Daoy (cell line): ENCODE data around the gene C10orf62. TPM values are rescaled to one million over a fixed set of nuclear protein-coding genes. Genes with fewer than 3 reads are reported as not detected.
"Not testable (repeated sequence)": the region's sequence is repeated elsewhere in the genome, so short reads cannot be mapped to it uniquely, and the experiment has no call there.

Experiments
- DNase-seq: peaks from one replicate; pipeline ENCODE4 v3.0.0-alpha.2; 2015; ENCODE audit warnings: low read depth
- total RNA-seq: library from RNA; depleted of rRNA; stranded (reverse); fragments of >200 nt; shearing (Covaris generic); gene quantifications from 2 replicates; pipeline ENCODE4 v1.2.3, GENCODE V29; 2014; rRNA removed

C10orf62 gene
- total RNA-seq, 1 experiment from 2014 or later = not detected

DNA sequence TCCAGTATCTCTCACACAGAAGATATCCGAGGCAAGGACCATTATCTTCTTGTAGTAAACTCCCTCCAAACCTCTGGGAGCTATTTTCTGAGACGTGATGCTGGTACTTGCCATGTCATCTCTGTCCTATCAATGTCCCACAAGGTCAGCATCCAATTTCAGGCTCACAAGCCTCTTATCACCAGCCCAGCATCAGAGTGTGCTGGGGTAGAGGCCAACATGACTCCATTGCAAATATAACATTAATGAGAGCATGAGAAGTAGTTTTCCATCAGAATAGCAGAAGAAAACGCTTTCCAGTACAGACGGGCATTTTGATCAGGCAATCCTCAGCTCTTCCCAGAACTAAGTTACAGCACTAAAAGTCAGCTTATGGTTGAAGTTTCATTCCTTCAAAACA lies 38.2 kb downstream of the C10orf62 start:
- DNase-seq = no peak

DNA sequence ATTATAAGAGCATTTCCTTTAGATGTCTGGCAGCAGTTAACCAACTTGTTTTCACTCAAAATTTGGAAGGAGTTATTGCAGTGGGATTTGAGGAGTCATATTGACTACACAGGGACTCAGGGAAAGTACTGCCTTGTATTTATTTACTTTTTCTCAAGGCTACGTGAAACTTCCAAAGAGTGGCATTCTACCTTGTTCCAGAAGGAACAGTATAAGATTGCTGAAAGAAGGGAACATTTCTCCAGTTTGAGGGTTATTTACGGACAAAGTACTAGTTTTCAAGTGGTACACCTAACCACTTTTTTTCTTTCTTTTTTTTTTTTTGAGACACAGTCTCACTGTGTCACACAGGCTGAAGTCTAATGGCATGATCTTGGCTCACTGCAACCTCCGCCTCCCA lies 38.7 kb downstream of the C10orf62 start:
- DNase-seq = no peak

- DNase-seq = no peak
Observed at GRCh38 chr10:97629289-97629688, 39.8 kb downstream of the C10orf62 start.

GRCh38 chr10:97631098-97631497 lies 41.6 kb downstream of the C10orf62 start:
- DNase-seq = no peak

DNA sequence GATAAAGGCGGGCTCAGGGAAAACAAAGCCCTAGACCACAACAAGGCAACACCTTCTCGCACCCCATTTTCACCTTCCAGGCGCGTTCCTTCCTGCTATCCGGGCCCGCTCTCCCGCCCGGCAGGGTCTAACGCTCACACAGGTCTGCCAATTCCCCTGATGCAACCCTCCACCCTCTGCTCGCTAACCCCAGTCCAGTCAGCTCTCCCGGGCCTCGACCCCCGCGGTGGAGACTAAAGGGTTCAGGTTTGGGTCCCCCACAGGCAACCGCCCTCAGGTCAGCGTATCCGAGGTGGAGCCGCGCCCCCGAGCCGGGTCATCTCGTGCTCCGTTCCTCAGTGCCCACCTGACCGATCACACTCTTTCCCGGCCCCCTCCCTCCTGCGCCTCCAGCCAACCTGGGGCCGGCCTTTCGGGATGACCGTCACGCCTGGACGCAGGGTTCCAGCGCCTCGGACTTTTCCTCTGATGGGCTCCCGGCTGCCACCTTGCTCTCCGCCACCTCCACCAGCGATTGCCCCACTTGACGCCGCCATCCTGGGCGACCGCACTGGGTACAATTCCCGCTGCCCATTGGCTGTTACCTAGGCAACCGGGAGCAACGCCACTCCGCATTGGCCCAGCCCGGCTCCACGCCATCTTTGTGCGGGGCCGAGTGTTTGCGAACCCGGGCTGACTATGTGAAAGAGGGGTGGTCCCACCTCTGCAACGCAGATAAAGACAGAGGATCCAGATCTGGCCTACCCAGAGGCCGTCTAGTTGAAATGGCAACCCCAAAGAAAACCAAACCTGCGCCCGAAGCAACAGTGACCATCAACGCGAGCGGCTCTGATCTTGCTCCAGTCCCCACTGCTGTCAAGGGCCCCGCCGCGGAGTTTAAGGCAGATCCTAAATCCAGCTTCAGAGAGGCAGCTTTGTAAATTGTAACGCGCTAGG lies 43.7 kb downstream of the C10orf62 start, which contains the start of gene MORN4:
MORN4 (minus strand) TSS at position 552 of the 936 bp plus-strand sequence. CDS start 13,847 bp downstream, outside the sequence.
- DNase-seq = peak; percentile 91

- no peak for DNase-seq
Observed at GRCh38 chr10:97633921-97634320, 44.4 kb downstream of the C10orf62 start.

- no peak for DNase-seq
Observed at GRCh38 chr10:97635577-97635976, 46.1 kb downstream of the C10orf62 start.

DNA sequence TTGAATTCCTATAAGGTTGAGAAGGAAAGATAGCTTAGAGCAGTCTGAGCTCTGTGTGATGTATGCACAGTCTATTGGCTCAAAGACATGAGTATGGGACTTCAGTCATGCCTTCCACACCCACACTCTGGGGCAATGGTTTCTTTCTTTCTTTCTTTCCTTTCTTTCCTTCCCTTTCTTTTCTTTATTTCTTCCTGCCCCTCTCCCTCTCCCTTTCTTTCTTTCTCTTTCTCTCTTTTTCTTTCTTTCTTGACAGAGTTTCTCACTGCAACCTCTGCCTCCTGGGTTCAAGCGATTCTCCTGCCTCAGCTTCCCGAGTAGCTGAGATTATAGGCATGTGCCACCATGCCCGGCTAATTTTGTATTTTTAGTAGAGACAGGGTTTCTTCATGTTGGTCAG lies 49.6 kb downstream of the C10orf62 start:
- DNase-seq = not testable (repeated sequence)

DNA sequence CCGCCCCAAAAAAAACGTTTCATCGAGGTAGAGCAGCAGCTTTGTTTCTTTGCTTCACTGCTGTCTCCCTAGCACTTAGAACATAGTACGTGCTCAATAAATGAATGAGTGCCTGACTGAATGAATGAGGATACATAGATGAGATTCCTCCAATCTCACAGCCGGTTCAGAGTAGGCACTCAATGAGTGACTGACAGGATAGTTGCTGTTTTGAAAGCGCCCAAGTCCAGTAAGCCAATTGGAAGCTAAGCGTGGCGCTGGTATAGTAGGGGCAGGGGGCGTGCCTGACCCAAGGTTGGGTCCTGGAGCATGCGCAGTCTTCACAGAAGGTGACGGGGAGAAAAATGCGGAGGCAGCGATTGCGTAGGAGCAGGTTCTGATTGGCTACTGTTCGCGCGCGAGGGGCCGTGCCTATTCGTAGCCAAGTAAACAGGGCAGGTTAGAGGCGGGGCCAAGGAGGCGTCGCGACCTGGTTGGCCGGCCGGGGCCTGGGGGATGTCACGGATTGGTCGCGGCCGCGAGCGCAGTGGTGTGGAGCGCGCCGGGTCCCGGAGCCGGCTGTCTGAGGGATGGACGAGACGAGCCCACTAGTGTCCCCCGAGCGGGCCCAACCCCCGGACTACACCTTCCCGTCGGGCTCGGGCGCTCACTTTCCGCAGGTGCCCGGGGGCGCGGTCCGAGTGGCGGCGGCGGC lies 50.8 kb downstream of the C10orf62 start, which contains the start of gene PI4K2A:
PI4K2A (plus strand) TSS at position 498 of the 694 bp plus-strand sequence; CDS start at position 570, 72 bp downstream.
- DNase-seq = peak; percentile 98

Other genes starting within 250 kb of the C10orf62 start
- 78.4 and 78.6 TPM in 2 replicates for gene RRP12, start 188.4 kb upstream of the C10orf62 start, total RNA-seq
- gene PGAM1, start 163.5 kb upstream of the C10orf62 start, total RNA-seq = 506 and 508 TPM in 2 replicates
- gene EXOSC1, start 143.7 kb upstream of the C10orf62 start, total RNA-seq = 37.7 and 49.1 TPM in 2 replicates
- 29.8 and 38.1 TPM in 2 replicates for gene ZDHHC16, start 143.5 kb upstream of the C10orf62 start, total RNA-seq
- 53.3 and 70.5 TPM in 2 replicates for gene MMS19, start 91.3 kb upstream of the C10orf62 start, total RNA-seq
- gene UBTD1, start 90.8 kb upstream of the C10orf62 start, total RNA-seq = 8.2 and 8.3 TPM in 2 replicates
- not detected in 2 replicates for gene ANKRD2, start 16.9 kb upstream of the C10orf62 start, total RNA-seq
- gene HOGA1, start 5.3 kb upstream of the C10orf62 start, total RNA-seq = not detected in 2 replicates
- 1.6 and 3.4 TPM in 2 replicates for gene MORN4, start 43.8 kb downstream of the C10orf62 start, total RNA-seq
- gene PI4K2A, start 51.0 kb downstream of the C10orf62 start, total RNA-seq = 14.5 and 16.4 TPM in 2 replicates
- gene AVPI1, start 97.5 kb downstream of the C10orf62 start, total RNA-seq = 4.4 and 5.7 TPM in 2 replicates
- 9.9 and 16.8 TPM in 2 replicates for gene MARVELD1, start 124.0 kb downstream of the C10orf62 start, total RNA-seq
- gene ZFYVE27, start 147.4 kb downstream of the C10orf62 start, total RNA-seq = 12.3 and 15.1 TPM in 2 replicates
- gene SFRP5, start 182.3 kb downstream of the C10orf62 start, total RNA-seq = 3.0 and 6.7 TPM in 2 replicates